Measurements from ENCODE around the gene MICALL2. TPM values are rescaled to one million over a fixed set of nuclear protein-coding genes. Genes with fewer than 3 reads are reported as not detected.

MICALL2 gene
- total and polyA plus RNA-seq, 3 donors from 2014 or later, result 13.4 to 39.4 (median 29.4) TPM

DNA sequence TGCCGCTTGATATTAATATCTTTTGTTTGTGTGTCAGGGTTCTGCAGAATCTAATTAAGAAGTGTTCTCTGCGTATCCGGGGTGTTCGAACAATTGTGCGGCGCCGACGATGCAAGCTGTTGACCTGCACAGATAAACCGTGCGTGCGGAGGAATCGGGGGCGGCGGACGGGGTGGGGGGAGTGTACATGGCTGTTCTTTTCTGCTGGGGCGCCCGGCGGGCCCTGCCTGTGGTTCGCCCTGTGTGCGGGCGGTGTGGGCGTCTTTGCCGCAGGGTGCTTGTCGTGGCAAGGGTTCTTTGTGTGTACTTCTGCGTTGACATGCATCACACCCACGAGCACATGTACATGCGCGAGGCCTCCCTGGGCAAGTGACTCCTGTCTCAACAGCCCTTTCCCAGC lies 47.9 kb downstream of the MICALL2 start:
- H3K27ac ChIP-seq, result no peak overlapping the region
- TF ChIP-seq POLR2A (IDR thresholded peaks at IDR 0.05), result no peak
- TF ChIP-seq, protein P1, sequence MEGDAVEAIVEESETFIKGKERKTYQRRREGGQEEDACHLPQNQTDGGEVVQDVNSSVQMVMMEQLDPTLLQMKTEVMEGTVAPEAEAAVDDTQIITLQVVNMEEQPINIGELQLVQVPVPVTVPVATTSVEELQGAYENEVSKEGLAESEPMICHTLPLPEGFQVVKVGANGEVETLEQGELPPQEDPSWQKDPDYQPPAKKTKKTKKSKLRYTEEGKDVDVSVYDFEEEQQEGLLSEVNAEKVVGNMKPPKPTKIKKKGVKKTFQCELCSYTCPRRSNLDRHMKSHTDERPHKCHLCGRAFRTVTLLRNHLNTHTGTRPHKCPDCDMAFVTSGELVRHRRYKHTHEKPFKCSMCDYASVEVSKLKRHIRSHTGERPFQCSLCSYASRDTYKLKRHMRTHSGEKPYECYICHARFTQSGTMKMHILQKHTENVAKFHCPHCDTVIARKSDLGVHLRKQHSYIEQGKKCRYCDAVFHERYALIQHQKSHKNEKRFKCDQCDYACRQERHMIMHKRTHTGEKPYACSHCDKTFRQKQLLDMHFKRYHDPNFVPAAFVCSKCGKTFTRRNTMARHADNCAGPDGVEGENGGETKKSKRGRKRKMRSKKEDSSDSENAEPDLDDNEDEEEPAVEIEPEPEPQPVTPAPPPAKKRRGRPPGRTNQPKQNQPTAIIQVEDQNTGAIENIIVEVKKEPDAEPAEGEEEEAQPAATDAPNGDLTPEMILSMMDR (IDR thresholded peaks at IDR 0.05), result no peak
- H3K4me1 ChIP-seq, result peaks cover 6% of the 10 kb centered on the region
- intact Hi-C loops (cut with DNase I; ENCODE audit: low total_unique reads), result no loop called here
- 75 to 80% methylated on average over 25 to 26 of the region's 28 CpGs for WGBS, 2 donors
- no peaks in the 10 kb centered on the region for H3K9me3 ChIP-seq
- no peaks in the 10 kb centered on the region for H3K27me3 ChIP-seq
- no peak overlapping the region for H3K4me3 ChIP-seq
- DNase-seq, result no peak
- no peaks in the 10 kb centered on the region for H3K36me3 ChIP-seq (ENCODE audit: low read depth, missing control alignments)

DNA sequence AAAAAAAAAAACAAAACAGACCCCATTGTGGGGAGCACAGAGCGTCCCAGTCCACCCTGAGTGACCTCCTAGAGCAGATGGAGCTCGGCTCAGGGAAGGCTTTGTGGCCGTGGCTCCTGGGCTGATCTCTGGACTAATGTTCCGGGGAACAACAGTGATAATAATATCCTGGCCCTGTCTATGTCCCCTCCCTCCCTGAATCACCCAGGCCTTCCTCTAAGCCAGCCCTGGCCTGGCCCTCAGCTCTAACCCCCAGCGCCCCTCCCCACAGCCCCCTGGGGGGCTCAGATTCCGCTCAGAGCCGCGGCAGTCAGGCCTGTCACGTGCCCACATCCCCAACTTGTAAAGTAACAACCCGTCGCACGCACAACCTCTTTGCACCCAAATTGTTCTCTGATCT lies 48.3 kb downstream of the MICALL2 start:
- no peak for DNase-seq
- Histone ChIP-seq H3K4me3 (no peak overlapping the region), H3K27me3 (no peaks in the 10 kb centered on the region), H3K27ac (no peak overlapping the region), H3K36me3 (ENCODE audit: low read depth, missing control alignments) (no peaks in the 10 kb centered on the region), H3K4me1 (peaks cover 6% of the 10 kb centered on the region), H3K9me3 (no peaks in the 10 kb centered on the region)
- 36 to 44% methylated on average over 12 of the region's 12 CpGs for WGBS, 2 donors
- no peak for TF ChIP-seq POLR2A (IDR thresholded peaks at IDR 0.05)
- TF ChIP-seq, protein P1 (IDR thresholded peaks at IDR 0.05), result no peak
- intact Hi-C loops (cut with DNase I; ENCODE audit: low total_unique reads), result no loop called here

DNA sequence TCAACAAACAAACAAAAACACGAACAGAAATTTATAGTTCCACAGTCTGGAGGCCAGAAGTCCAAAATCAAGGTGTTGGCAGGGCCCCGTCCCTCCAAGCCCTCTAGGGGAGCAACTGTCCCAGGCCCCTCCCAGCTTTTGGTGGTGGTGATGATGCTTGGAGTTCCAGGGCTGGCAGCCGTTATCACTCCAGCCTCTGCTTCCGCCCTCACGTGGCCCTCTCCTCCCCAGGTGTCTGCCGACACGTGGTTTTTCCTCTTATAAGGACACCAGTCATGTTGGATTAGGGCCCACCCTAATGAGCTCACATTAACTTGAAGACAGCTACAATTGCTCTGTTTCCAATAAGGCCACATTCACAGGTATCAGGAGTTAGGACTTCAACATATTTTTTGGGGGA lies 49.7 kb downstream of the MICALL2 start:
- no peak for DNase-seq
- WGBS, 2 donors, result 71 to 80% methylated on average over 5 to 7 of the region's 7 CpGs
- no peak overlapping the region for H3K27ac ChIP-seq
- no peak for TF ChIP-seq POLR2A (IDR thresholded peaks at IDR 0.05)
- TF ChIP-seq, protein P1 (IDR thresholded peaks at IDR 0.05), result no peak
- no peaks in the 10 kb centered on the region for H3K9me3 ChIP-seq
- no peaks in the 10 kb centered on the region for H3K36me3 ChIP-seq (ENCODE audit: low read depth, missing control alignments)
- intact Hi-C loops (cut with DNase I; ENCODE audit: low total_unique reads), result no loop called here
- no peaks in the 10 kb centered on the region for H3K27me3 ChIP-seq
- peaks cover 6% of the 10 kb centered on the region for H3K4me1 ChIP-seq
- no peak overlapping the region for H3K4me3 ChIP-seq

DNA sequence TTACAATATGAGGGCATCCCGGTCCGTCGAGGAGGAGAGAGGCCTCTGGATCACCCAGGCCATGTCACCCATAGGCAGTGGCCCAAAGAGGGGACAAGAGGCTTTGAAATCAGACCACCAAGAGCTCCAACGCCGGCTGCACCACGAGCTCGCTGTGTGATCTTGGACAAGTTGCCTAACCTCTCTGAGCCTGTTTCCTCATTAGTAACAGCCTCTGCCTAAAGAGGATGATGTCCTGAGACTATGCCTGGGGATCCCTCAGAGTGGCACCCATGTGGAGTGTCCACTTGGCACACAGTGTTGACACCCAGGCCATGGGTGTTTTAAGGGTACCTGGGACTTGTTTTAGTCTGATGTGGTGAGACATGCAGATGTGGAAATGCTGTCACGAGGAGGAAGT lies 50.8 kb downstream of the MICALL2 start:
- peaks cover 6% of the 10 kb centered on the region for H3K4me1 ChIP-seq
- no peak for TF ChIP-seq POLR2A (IDR thresholded peaks at IDR 0.05)
- TF ChIP-seq, protein P1 (IDR thresholded peaks at IDR 0.05), result no peak
- intact Hi-C loops (cut with DNase I; ENCODE audit: low total_unique reads), result no loop called here
- H3K27ac ChIP-seq, result no peak overlapping the region
- H3K27me3 ChIP-seq, result no peaks in the 10 kb centered on the region
- H3K4me3 ChIP-seq, result no peak overlapping the region
- no peak for DNase-seq
- H3K36me3 ChIP-seq (ENCODE audit: low read depth, missing control alignments), result no peaks in the 10 kb centered on the region
- no peaks in the 10 kb centered on the region for H3K9me3 ChIP-seq
- 81 to 88% methylated on average over 8 of the region's 8 CpGs for WGBS, 2 donors

DNA sequence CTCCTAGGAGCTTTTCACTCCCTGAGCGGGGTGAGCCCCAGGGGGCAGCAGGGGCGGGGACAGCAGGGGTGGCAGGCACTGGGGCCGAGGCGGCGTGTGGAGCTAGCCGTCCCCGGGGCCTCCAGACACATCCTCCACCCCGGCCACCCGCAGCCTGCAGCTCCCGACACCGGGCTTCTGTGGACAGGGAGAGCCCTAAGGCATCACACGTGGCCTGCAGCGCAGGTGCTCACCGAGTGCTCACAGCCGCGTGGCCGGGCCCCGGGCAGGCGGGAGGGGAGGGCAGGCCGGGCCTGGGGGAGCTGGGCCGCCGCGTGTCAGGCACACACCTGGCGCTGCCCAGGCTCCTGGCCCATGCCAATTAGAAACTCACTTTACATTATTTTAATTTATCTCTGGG lies 51.4 kb downstream of the MICALL2 start:
- no peak for TF ChIP-seq POLR2A (IDR thresholded peaks at IDR 0.05)
- TF ChIP-seq, protein P1 (IDR thresholded peaks at IDR 0.05), result no peak
- peaks cover 6% of the 10 kb centered on the region for H3K4me1 ChIP-seq
- H3K4me3 ChIP-seq, result no peak overlapping the region
- H3K36me3 ChIP-seq (ENCODE audit: low read depth, missing control alignments), result no peaks in the 10 kb centered on the region
- no peaks in the 10 kb centered on the region for H3K9me3 ChIP-seq
- WGBS, 2 donors, result 54 to 76% methylated on average over 5 to 24 of the region's 24 CpGs
- no peak overlapping the region for H3K27ac ChIP-seq
- intact Hi-C loops (cut with DNase I; ENCODE audit: low total_unique reads), result no loop called here
- no peak for DNase-seq
- no peaks in the 10 kb centered on the region for H3K27me3 ChIP-seq

Data from testis (tissue), 3 donors.